A673 (cell line): ENCODE results near the gene ELF5. TPM values are rescaled to one million over a fixed set of nuclear protein-coding genes. Genes with fewer than 3 reads are reported as not detected.

Experiments used
- BruUV-seq: library from RNA; stranded (reverse); fragments of 400-500 nt; replicated peaks from 2 replicates; lab custom pipeline; 2021; lab: Mats Ljungman, UMichigan
- CTCF ChIA-PET: fragments of 300-600 bp; sonication (Branson Sonifier 250); formaldehyde crosslinking; loops from one replicate; lab custom pipeline; 2022; ENCODE audit warnings: antibody characterized with exemption; lab: Charles Lee
- POLR2A ChIA-PET: fragments of 300-600 bp; sonication (Branson Sonifier 250); formaldehyde crosslinking; loops from one replicate; lab custom pipeline; 2022; ENCODE audit warnings: antibody characterized with exemption; ENCODE audit not compliant: low non-redundant PET; lab: Charles Lee
- DNase-seq: peaks from one replicate; pipeline ENCODE4 v3.0.0-alpha.2; 2015; ENCODE audit warnings: low spot score
- H3K27ac ChIP-seq: fragments of 200-600 bp; sonication (generic); 2 replicates; pipeline ENCODE4 v1.5.1; 2016; ENCODE audit warnings: mixed run types, low read depth, mild to moderate bottlenecking, mixed read lengths, antibody characterized with exemption, low read length; ENCODE audit not compliant: poor library complexity, severe bottlenecking
- H3K27me3 ChIP-seq: fragments of 200-600 bp; sonication (generic); replicated peaks from 2 replicates; pipeline ENCODE4 v1.6.1; 2017; ENCODE audit warnings: mixed run types, low read depth, mild to moderate bottlenecking, mixed read lengths, antibody characterized with exemption, low read length; ENCODE audit not compliant: insufficient read depth, poor library complexity
- H3K36me3 ChIP-seq: fragments of 200-600 bp; sonication (generic); 2 replicates; pipeline ENCODE4 v1.6.1; 2016; ENCODE audit warnings: mixed run types, mild to moderate bottlenecking, mixed read lengths, antibody characterized with exemption, low read length; ENCODE audit not compliant: insufficient read depth, poor library complexity, severe bottlenecking
- H3K4me1 ChIP-seq: fragments of 200-600 bp; sonication (generic); 2 replicates; pipeline ENCODE4 v1.6.1; 2017; ENCODE audit warnings: mixed run types, mild to moderate bottlenecking, mixed read lengths, antibody characterized with exemption, low read length; ENCODE audit not compliant: insufficient read depth, poor library complexity, severe bottlenecking
- H3K4me3 ChIP-seq: fragments of 200-600 bp; sonication (generic); 2 replicates; pipeline ENCODE4 v1.5.1; 2016; ENCODE audit warnings: low read depth, mixed run types, mild to moderate bottlenecking, mixed read lengths, low read length; ENCODE audit not compliant: poor library complexity, severe bottlenecking
- H3K9me3 ChIP-seq: fragments of 200-600 bp; sonication (generic); 2 replicates; pipeline ENCODE4 v1.6.1; 2016; ENCODE audit warnings: mixed run types, low read depth, mild to moderate bottlenecking, mixed read lengths, antibody characterized with exemption, low read length; ENCODE audit not compliant: poor library complexity, severe bottlenecking
- CTCF ChIP-seq: fragments of 300-800, 200-600 bp; sonication (generic); conservative IDR thresholded peaks from 2 replicates; pipeline ENCODE4 v1.5.1; 2017; ENCODE audit warnings: low read depth, mild to moderate bottlenecking, antibody characterized with exemption, low read length, moderate library complexity, mixed read lengths
- EZH2 ChIP-seq: fragments of 200-600 bp; sonication (generic); IDR thresholded peaks from 2 replicates; pipeline ENCODE4 v1.6.1; 2017; ENCODE audit warnings: borderline replicate concordance, low read depth, mild to moderate bottlenecking, mixed read lengths, antibody characterized with exemption, low read length; ENCODE audit not compliant: poor library complexity, severe bottlenecking
- intact Hi-C: fragments of 100-400 bp; cut with micrococcal nuclease; formaldehyde crosslinking; loops from one replicate; pipeline ENCODE4 v1.10.0; 2022; ENCODE audit not compliant: unreplicated experiment
- total RNA-seq: library from RNA; stranded (reverse); gene quantifications from 2 replicates; pipeline ENCODE4 v1.2.3, GENCODE V29; 2021

Gene ELF5
- total RNA-seq, 1 experiment from 2014 or later, result not detected

- BruUV-seq, result no TSS peak
Measured at GRCh38 chr11:34468209-34468841, 45.3 kb downstream of the ELF5 start.

GRCh38 chr11:34466802-34467488 is 46.6 kb downstream of the ELF5 start:
- ChIA-PET POLR2A (interaction anchor here (0.6 to 0.7 kb wide), 2 partner anchors 101 to 185 kb away, joined by 5 read pairs; no protein-coding TSS in a partner anchor), CTCF (interaction anchor here (0.6 to 2.4 kb wide), 4 partner anchors 101 to 372 kb away, joined by 3 to 23 read pairs (median 12); no protein-coding TSS in a partner anchor)
- intact Hi-C loops, result loop anchor here (5.0 kb wide), 1 partner anchor 660 kb away; no protein-coding TSS in a partner anchor
- Histone ChIP-seq H3K9me3 (peaks cover 10% of the 10 kb centered on the region), H3K27ac (no peak overlapping the region), H3K4me1 (peaks cover 10% of the 10 kb centered on the region), H3K36me3 (peaks cover 18% of the 10 kb centered on the region), H3K4me3 (no peak overlapping the region), H3K27me3 (no peaks in the 10 kb centered on the region)
- TF ChIP-seq CTCF (no peak), EZH2 (no peak)
- BruUV-seq, result no TSS peak
- no peak for DNase-seq

More at GRCh38 chr11:34468209-34468841, 45.3 kb downstream of the ELF5 start:
- peak; percentile 86 for DNase-seq
- no peaks in the 10 kb centered on the region for H3K27me3 ChIP-seq
- intact Hi-C loops, result loop anchor here (1.0 to 5.0 kb wide), 3 partner anchors 102 to 661 kb away; no protein-coding TSS in a partner anchor
- H3K4me3 ChIP-seq, result no peak overlapping the region
- H3K4me1 ChIP-seq, result peaks cover 10% of the 10 kb centered on the region
- H3K9me3 ChIP-seq, result peaks cover 10% of the 10 kb centered on the region
- H3K27ac ChIP-seq, result no peak overlapping the region
- CTCF ChIA-PET, result interaction anchor here (0.7 to 2.4 kb wide), 11 partner anchors 67 to 660 kb away, joined by 3 to 23 read pairs (median 4); partner anchors contain the start of gene ABTB2
- no peak for TF ChIP-seq EZH2
- TF ChIP-seq CTCF, result peak; percentile 100
- POLR2A ChIA-PET, result interaction anchor here (0.6 to 0.7 kb wide), 2 partner anchors 138 to 165 kb away, joined by 4 to 5 read pairs; no protein-coding TSS in a partner anchor
- peaks cover 18% of the 10 kb centered on the region for H3K36me3 ChIP-seq

- no TSS peak for BruUV-seq
- peak; percentile 40 for DNase-seq
- ChIA-PET POLR2A (interaction anchor here (0.6 kb wide), 2 partner anchors 25 to 27 kb away, joined by 3 to 4 read pairs; no protein-coding TSS in a partner anchor), CTCF (no interaction called here)
- Histone ChIP-seq H3K27ac (no peak overlapping the region), H3K36me3 (peaks cover 18% of the 10 kb centered on the region), H3K4me1 (peaks cover 10% of the 10 kb centered on the region), H3K9me3 (peaks cover 10% of the 10 kb centered on the region), H3K4me3 (no peak overlapping the region), H3K27me3 (no peaks in the 10 kb centered on the region)
- intact Hi-C loops, result loop anchor here (5.0 kb wide), 1 partner anchor 657 kb away; no protein-coding TSS in a partner anchor
- TF ChIP-seq EZH2 (no peak), CTCF (no peak)
Measured at GRCh38 chr11:34464591-34465051, 49.0 kb downstream of the ELF5 start.
